HG03108 (cell line): ENCODE results near the gene OR10AD1.

Experiments
- ATAC-seq: cut with Tn5 transposase; IDR thresholded peaks from one replicate; pipeline ENCODE4 v1.9.1; 2021; ENCODE audit warnings: moderate library complexity; ENCODE audit not compliant: unreplicated experiment

Gene OR10AD1

DNA sequence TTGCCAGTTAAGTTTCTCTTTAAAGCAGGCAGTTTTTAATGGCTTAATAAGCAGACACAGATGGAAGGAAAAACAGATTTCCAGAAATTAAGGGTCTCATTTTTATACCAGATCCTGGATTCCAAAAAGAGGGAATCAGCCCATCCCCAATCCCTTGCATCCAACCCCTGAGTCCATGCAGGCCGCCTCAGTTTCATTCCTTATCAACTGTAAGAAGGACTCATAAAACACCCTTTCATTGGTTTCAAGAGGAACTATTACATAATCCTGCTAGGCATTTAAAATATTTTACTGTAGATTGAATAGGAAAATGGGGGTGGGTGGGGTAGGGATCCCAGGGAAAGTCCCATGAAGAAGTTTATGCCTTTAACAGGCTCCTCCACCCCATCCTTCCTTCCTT lies 10.2 kb downstream of the OR10AD1 start:
- ATAC-seq: no peak

DNA sequence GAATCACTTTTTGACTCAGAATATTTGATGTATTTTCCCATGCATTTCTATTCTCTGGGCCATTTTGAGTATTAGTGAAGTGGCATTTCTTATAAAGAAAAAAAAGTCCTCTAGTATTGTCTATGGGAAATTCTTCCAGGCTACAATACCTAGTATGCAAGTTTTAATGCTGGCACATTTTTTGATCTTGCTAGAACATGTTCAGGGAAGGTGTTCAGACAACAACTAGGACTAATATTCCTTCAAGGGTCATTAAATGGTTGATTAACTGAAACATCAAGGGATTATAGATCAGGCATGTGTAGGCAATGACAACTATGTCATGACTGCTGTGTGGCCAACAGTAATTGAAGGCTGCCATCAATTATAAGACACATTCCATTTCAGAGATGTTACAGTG lies 12.0 kb downstream of the OR10AD1 start:
- ATAC-seq: no peak

DNA sequence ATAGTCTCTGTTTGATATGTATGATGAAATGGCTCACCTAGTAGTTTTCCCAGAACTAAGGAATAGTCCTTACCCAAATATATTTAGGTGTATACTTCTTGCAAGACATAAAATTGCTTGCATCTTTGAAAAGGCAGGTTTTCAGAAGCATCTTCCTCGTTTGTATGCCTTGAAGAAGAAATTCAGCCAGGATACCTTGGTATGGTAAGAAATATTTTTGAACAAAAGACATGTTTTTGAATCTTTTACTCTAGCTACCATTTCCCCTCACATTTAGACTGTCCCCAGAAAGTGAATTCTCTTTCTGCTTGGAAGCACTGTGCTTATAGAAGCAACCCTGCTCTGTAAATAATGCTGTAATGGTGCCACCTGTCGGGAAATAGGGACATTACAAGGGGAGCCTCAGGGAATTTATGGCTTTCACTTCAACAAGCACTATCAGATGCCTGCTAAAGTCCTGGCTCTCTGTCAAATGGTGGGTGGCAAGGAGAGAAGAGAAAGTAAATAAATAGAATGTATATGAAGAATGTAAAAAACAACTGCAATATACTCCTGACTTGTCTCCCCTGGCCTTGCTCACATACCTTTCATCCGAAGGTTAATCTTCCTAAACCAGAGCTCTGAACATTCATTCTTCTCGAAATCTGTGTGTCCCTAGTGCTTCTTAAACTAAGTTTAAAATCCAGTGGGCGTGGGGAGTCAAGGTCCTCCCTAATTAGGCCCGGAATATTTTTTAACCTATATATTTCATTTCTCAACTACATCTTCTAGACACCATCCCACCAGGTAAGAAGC lies 13.6 kb downstream of the OR10AD1 start:
- no peak for ATAC-seq

DNA sequence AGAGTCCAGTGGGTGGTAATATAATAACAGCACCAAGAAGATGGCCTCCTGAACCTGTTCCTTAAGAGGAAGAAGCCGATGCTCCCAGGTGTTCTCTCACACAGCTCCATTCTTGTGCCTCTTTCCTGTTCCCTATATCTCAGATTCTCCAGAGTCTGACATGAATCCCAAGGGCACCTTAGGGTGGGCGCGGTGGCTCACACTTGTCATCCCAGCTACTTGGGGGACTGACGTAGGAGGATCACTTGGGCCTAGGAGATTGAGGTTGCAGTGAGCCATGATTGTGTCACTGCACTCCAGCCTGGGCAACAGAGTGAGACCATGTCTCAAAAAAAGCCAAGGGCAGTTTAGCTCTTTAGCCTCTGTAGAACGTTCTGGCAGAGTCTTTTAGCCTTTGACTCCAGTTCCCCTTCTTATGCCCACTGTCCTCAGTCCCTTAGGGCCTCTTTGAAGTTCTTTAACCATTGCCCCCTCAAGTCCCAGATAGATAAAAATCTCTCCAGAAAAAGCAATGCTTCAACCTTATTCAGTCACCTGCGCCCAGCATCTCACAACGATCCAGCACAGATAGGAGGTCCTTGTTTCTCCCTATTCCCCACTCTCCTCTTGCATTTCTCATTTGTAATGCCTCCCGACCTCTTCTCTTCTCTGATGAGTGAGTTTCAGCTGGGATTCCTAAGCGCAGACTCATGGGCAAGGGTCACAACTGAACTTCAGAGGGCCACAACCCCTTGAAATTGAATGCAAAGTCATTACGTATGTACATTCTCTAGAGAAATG lies 15.0 kb downstream of the OR10AD1 start:
- ATAC-seq: no peak

DNA sequence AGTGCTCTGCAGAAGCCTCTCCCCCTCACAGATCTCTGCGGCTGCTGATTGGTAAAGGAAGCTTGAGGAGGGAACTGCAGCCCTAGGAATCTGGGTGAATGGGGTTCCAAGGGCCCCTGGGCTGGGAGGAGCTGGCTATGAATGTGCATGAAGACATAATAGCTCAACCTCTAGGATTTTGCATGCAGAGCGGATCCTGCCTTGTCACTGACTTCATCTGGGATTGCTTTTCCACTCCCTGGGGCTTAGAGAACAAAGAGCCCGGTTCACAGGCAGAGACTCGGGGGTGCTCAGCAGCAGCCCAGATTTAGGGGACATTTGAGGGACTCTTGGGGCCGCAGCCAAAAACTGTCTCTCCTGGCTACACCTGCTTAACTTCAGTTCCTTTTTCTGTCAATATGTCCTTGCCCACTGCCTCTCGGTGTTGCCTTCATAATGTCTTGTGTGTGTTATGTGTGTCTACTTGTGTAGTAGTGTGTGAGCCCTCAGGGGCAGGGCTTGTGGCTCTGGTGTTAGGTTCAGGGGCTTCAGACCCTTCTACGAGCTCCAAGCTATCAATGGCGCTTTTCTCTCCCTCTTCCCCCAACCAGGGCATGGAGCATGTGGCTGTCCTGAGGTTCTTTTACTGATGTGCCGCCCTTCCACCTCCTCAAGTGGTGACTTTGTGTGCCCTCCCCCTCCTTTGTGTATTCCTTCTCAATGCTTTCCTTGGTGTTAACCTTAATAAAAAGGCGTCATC lies 17.7 kb downstream of the OR10AD1 start:
- ATAC-seq: no peak

DNA sequence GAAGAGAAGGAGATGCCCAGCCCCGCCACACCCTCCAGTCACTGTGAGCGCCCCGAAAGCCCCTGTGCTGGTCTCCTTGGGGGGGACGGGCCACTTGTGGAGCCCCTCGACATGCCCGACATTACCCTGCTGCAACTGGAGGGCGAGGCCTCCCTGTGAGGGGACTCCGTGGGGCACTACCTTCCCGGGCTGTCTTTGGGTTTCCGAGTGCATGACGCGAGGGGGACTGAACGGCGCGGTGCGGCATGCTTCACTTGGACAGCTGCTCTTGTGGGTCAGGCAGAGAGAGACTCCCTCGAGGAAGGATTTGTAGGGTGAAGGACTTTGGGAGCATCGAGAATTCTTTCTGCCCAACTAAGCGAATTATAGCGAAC lies 18.6 kb downstream of the OR10AD1 start:
- no peak for ATAC-seq

DNA sequence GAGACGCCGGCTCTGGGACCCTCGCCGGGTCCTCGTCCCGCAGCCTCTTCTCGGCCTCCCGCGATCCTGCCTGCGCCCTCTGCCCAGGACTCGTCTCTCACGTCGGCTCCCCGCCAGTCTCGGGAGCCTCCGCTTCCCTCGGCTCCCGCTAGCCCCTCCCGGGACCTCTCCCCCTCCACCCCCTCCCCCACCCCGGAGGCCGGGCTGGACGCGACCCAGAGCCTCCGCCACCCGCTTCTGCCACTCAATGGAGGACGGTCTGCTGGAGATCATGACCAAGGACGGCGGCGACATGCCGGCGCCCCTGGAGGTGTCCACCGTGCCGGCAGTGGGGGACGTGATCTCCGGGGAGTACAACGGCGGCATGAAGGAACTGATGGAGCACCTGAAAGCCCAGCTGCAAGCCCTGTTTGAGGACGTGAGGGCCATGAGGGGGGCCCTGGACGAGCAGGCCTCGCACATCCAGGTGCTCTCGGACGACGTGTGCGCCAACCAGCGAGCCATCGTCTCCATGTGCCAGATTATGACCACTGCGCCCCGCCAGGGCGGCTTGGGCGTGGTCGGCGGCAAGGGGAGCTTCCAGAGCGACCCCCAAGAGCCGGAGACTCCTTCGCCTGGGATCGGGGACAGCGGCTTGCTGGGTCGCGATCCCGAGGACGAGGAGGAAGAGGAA lies 19.1 kb downstream of the OR10AD1 start:
- no peak for ATAC-seq

DNA sequence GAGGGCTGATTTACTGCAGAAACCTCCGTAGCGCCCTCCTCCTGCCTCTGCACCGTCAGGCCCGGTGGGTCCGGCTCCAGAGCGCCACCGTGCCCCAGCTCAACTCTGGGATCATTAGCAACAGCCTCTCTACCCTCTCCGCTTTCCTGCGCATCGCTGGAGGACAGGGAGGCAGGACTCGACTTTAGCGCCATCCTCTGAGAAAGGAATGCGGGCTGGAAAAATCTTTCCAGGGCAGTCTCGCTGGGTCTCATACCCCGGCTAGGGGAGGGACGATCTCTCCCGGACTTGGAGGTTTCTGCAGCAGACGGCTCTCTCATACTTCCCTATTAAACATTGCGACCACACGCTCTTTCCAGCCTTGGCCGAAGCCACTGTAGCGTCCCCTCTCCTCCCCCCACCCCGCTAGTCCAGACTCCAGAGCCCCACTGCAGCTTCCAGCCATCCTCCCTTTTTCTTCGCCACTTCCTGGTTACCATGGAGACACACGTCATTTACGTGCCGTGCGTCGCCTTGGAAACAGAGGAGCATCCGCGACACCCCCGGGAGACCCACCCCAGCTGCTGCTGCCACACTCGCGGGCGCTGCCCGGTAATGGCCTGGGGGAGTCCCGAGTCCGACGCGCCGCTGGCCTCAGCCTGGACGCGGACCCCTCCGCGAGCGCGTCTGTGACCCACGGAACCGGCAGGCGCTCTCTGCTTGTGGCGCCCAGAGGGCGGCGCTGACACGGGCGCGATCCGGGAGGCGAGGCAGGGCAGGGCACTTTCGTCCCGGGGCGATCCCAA lies 19.8 kb downstream of the OR10AD1 start, which contains the start of gene CCDC184:
CCDC184 (plus strand) TSS at position 554 of the 785 bp plus-strand sequence. CDS start 479 bp downstream, outside the sequence.
- ATAC-seq: peak; percentile 66

DNA sequence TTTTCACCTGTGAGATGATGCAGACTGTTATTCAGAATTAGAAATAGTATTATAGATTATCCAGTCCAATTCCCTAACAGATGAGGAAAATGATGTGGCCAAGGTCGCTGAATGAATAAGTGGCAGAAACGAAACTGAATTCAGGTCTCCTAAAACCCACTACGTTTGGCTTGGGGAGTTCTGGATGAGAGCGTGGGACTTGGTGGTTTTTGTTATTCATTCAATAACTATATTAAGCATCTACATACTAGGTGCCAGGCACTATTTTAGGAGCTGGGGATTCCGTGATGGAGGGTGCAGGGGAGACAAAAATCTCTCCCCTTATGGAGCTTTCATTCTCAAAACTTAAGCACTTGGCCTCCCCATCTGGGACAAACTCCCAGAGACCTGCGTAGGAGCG lies 20.5 kb downstream of the OR10AD1 start:
- ATAC-seq: peak; percentile 3

DNA sequence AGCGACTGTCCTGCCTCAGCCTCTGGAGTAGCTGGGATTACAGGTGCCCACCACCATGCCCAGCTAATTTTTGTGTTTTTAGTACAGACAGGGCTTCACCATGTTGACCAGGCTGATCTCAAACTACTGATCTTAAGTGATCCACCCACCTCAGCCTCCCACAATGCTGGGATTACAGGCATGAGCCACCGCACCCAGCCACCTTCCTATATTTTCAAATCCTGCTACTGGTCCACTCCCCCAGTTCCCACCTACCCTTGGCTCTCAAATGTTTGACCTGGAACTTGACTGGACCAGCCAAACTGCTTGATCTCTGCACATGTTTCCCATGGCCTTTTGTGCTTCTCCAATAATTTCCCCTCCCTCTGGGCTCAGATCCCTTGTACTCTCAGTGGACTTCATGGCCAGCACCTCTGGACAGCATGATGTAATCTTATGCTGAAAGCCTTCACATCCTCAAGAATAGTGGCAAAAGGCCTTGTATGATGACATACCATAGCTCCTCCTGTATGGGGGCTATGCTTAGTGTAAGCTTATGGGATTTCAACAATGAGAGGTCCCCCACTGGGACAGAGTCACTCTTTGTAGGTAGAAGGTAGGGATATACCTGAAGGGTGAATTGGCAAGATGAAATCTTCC lies 22.1 kb downstream of the OR10AD1 start:
- no peak for ATAC-seq

DNA sequence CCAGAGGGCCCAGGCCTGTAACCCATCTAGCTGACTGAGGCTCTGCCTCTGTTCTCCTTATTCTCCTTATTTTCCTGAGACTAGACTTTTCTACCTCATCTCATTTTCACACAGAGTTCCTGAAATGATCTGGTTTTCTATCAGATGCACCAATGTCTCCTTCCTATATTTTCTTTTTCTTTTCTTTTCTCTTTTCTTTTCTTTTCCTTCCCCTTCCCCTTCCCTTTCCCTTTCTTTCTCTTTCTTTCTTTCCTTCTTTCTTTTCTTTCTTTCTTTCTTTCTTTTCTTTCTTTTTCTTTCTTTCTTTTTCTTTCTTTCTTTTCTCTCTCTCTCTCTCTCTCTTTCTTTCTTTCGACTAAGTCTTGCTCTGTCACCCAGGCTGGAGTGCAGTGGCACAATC lies 22.7 kb downstream of the OR10AD1 start:
- no peak for ATAC-seq

DNA sequence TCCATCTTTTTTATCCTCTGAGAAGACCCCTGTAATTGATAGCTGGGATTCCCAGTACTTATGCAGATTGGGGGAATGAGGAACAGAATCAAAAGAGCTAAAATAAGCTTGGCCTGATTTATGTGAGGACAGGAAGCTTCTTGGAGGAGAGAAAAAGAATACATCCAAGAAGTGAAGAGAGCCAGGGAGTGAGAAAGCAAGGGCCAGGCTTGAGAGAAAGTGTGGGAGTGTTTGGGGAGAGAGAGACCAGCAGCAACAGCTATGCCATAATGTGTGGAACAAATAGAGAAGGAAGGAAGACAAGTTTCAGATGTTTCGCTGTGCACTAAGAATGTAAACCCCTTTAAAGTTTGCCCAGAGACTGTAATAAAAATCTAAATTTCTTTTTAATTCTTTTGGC lies 23.6 kb downstream of the OR10AD1 start:
- no peak for ATAC-seq

DNA sequence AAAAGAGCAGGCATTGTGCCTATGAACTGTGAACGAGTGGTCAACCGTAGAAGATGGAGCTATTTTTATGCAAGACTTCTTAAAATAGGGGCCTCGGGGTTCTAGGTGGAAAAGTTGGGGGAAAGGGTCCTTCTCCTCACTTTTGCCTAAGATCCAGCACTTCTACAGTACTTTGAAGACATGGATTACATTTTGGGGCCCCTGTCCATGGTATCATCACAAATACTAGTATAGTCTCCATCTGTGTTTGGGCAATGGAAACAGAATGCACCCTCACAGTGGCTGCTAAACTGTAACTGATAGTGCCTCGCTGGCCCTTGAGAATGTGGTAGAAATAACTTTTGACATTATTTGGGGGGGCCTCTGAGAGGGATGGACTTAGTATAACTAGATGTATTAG lies 25.1 kb downstream of the OR10AD1 start:
- ATAC-seq: no peak

DNA sequence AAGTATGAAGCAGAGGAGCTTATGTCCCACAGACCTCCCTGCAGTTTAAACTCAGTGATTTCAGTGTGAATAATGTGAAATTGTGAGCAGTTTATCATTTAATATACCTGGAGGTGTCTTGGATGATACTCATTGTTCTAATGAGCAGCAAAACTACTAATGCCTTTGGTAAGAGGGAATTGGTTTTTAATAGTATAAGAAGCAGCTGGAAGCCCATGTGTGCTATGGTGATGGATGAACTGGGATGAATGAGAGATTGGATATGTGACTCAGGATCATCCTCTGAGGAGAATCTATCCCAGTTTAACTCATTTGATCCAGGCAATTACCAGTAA lies 26.7 kb downstream of the OR10AD1 start:
- no peak for ATAC-seq

DNA sequence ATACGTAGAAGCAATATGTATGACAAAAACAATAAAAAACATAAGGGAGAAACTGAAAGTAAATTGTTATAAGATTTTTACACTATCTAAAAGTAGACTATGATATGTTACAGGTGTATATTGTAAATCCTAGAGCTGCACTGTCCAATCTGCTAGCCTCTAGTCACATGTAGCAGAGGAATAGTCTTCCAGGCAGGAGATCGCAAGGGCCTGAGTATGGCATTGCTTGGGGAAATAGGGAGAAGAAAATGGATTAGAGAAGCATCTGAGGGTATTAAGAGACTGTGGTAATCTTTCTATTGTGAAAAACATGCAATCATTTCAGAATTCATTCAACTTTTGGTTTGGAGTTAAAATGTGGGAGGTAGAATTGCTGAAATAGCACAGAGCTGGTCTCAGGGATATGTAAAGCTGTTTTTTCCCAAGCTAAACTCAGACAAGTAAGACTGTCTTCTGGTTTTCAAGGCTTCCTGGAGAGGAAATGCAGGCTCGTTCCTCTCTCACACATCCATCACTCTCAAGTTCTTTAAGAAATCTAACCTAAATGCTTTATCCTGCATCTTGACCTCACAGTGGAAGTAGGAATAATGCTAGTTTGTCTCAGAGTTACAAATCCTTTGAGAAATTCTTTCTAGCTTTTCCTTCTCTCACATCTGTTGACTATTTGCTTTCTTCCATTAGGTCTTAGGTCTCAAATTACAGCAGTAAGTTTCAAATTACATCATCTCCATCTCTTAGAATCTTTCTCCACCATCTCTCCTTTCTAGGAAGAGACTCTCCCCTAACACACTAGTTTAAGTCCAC lies 27.3 kb downstream of the OR10AD1 start:
- ATAC-seq: no peak

DNA sequence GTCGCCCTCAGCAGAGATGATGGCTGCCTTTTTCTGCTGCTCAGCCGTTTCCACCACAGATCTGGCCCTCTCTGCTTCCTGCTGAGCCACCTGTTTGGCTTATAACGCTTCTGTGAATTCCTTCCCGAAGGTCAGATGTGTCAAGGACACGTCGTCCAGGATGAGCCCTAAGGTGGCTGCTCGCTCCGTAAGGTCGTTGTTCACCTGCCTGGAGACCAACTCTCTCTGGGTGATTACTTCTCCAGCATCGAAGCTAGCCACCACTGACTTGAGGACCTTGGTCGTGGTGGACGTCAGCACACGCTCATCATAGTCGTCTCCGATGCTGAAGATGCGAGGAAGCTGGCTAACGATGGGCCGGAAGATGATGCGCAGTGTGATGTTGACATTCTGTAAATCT lies 34.1 kb downstream of the OR10AD1 start:
- no peak for ATAC-seq

DNA sequence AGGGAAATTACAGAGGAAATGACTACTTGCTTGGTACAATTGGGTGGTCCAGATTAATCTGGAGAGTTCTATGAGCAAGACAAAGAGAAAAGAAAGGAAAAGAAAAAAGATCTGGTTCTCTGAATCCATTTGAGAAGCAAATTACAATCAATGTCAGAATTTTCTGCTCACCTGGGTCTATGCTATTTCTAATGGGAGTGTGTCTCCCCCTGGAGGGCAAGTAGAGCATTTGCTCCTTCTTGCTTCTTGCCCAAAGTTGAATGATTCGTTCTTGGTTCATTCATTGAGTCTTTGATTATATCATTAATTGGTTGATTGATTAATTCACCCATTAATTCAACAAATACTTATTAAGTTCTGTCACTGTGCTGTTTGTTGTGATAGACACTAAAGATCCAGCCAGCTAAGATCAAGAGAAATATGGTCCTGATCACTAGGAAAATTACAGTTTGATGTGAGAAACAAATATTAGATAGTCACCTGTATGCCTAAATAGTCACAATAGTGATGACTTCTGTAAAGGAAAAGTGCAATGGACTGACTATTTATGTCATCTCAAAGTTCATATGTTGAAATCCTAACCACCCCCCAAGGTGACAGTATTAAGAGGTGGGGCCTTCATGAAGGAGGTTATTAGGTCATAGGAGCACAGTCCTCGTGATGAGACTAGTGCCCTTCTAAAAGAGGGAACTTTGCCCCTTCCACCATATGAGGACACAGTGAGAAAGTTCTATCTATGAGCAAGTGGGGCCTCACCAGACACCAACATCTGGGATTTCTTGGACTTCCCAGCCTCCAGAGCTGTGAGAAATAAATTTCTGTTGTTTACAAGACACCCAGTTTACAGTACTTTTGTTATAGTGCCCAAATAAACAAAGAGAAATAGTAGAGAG lies 37.8 kb downstream of the OR10AD1 start:
- ATAC-seq: no peak

DNA sequence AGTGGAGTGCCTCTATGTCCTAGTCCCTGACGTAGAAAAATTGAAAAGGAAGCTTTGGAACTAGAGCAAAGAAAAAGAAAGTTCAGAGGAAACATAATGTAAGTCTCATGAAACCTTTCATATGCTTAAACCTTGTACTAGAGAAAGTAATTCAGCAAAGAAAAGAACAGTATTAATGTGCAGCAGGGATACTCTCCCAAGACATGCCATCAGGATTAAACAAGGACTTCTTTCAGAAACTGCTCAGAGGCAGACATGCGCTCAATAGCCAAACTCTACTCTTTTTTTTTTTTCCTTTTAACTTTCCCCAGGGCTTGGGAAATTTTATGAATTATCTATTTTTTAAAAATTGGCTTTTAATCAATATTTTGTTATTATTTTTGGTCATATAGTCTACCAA lies 38.6 kb downstream of the OR10AD1 start:
- no peak for ATAC-seq
